HepG2 (cell line): Measurements from ENCODE around the gene ZNF154. TPM values are rescaled to one million over a fixed set of nuclear protein-coding genes. Genes with fewer than 3 reads are reported as not detected.

Source experiments
- AFF4 ChIP-seq: sonication (generic); formaldehyde crosslinking; IDR thresholded peaks from 2 replicates; pipeline ENCODE4 v1.4.0; 2020; ENCODE audit warnings: missing genetic modification reagents
- AGO2 ChIP-seq: fragments of 200-400 bp; formaldehyde crosslinking; optimal IDR thresholded peaks from 2 replicates; pipeline ENCODE3; 2017; ENCODE audit warnings: mild to moderate bottlenecking, low read depth, low read length, moderate library complexity
- ARID4A ChIP-seq: sonication (generic); formaldehyde crosslinking; IDR thresholded peaks from 2 replicates; pipeline ENCODE4 v1.5.0; 2020; ENCODE audit warnings: mild to moderate bottlenecking, missing genetic modification reagents, borderline replicate concordance
- DZIP1 ChIP-seq: sonication (generic); formaldehyde crosslinking; IDR thresholded peaks from 2 replicates; pipeline ENCODE4 v1.5.0; 2020; ENCODE audit warnings: mild to moderate bottlenecking, missing genetic modification reagents
- HINFP ChIP-seq: sonication (generic); formaldehyde crosslinking; IDR thresholded peaks from 2 replicates; pipeline ENCODE4 v1.4.0; 2020; ENCODE audit warnings: low read depth, mild to moderate bottlenecking, missing genetic modification reagents
- TBX2 ChIP-seq: sonication (generic); formaldehyde crosslinking; IDR thresholded peaks from 2 replicates; pipeline ENCODE4 v1.5.0; 2020; ENCODE audit warnings: missing genetic modification reagents, mild to moderate bottlenecking, borderline replicate concordance
- YEATS2 ChIP-seq: sonication (generic); formaldehyde crosslinking; IDR thresholded peaks from 2 replicates; pipeline ENCODE4 v1.4.0; 2020; ENCODE audit warnings: missing genetic modification reagents, borderline replicate concordance
- ZNF121 ChIP-seq: sonication (generic); formaldehyde crosslinking; IDR thresholded peaks from 2 replicates; pipeline ENCODE4 v1.5.0; 2020; ENCODE audit warnings: mild to moderate bottlenecking, missing genetic modification reagents
- ZNF430 ChIP-seq: sonication (generic); formaldehyde crosslinking; IDR thresholded peaks from 2 replicates; pipeline ENCODE4 v1.9.0; 2021; ENCODE audit warnings: mild to moderate bottlenecking, missing genetic modification reagents
- ZNF512B ChIP-seq: sonication (generic); formaldehyde crosslinking; IDR thresholded peaks from 2 replicates; pipeline ENCODE4 v1.5.1; 2020; ENCODE audit warnings: missing genetic modification reagents, mild to moderate bottlenecking, borderline replicate concordance
- ZNF598 ChIP-seq: sonication (generic); formaldehyde crosslinking; IDR thresholded peaks from 2 replicates; pipeline ENCODE4 v1.5.1; 2020; ENCODE audit warnings: mild to moderate bottlenecking, missing genetic modification reagents, borderline replicate concordance
- polyA plus RNA-seq, 8 experiments: library from polyadenylated mRNA; depleted of rRNA in 3 of 8; stranded (reverse) in 7 of 8; unstranded in 1 of 8; fragments of >200 nt; fragmentation: Illumina TruSeq in 4 of 8; extraction: Trizol in 4 of 8; gene quantifications; 2 replicates each; pipeline versions ENCODE4 v1.2.1 to v1.2.3, GENCODE V29; 2011 to 2016; ENCODE audit warnings: low read depth in 4 of 8, missing spikeins in 1 of 8, mixed read lengths in 1 of 8; ENCODE audit not compliant: insufficient read depth in 1 of 8
- total RNA-seq, 5 experiments: library from RNA; depleted of rRNA; stranded (reverse); fragments of >200 nt; fragmentation: Illumina TruSeq; extraction: Trizol; gene quantifications; 2 replicates each; pipeline ENCODE4 v1.2.3, GENCODE V29; 2016; ENCODE audit warnings: low read depth in 1 of 5

Gene ZNF154
- total and polyA plus RNA-seq, 2 of the 13 experiments (the other 11 are each of a cell fraction or from before 2014, with no cell fraction given), result not detected

- peak; percentile 83; the same call in 1 of the 2 replicates for TF ChIP-seq ARID4A (CRISPR knock-in tag)
- TF ChIP-seq ZNF598 (CRISPR knock-in tag), result 0 out of 2 replicates have a peak, but pooled peaks have one; percentile 31
- TF ChIP-seq AFF4 (CRISPR knock-in tag), result no peak
- TF ChIP-seq ZNF512B, result no peak
- no peak for TF ChIP-seq ZNF121 (CRISPR knock-in tag)
- TF ChIP-seq AGO2, result peak; percentile 58
- TF ChIP-seq HINFP, result 0 out of 2 replicates have a peak, but pooled peaks have one; percentile 14
- TF ChIP-seq TBX2 (CRISPR knock-in tag), result 0 out of 2 replicates have a peak, but pooled peaks have one; percentile 9
- peak; percentile 47; the same call in 1 of the 2 replicates for TF ChIP-seq ZNF430 (CRISPR knock-in tag)
- no peak for TF ChIP-seq YEATS2 (CRISPR knock-in tag)
- TF ChIP-seq DZIP1 (CRISPR knock-in tag), result 0 out of 2 replicates have a peak, but pooled peaks have one; percentile 30
Measured at GRCh38 chr19:57682226-57682766, 26.7 kb downstream of the ZNF154 start (continued).
